HEK293 (cell line): ENCODE data around the gene C1orf21.

Source experiments
- CTCF ChIA-PET: fragments of 350-600 bp; formaldehyde crosslinking; extraction: SDS; loops from one replicate; lab custom pipeline; 2021; ENCODE audit warnings: antibody characterized with exemption; lab: Yijun Ruan, JAX
- POLR2A ChIA-PET: fragments of 300-600 bp; formaldehyde crosslinking; extraction: SDS; loops from one replicate; lab custom pipeline; 2020; ENCODE audit warnings: antibody characterized with exemption, inconsistent platforms; lab: Yijun Ruan, JAX
- H3K27ac ChIP-seq: fragments of 200-500 bp; sonication (Bioruptor generic); 2 replicates; pipeline ENCODE4 v1.5.1; 2014; ENCODE audit warnings: low read depth, low read length, control low read depth, inconsistent platforms; ENCODE audit errors: extremely low read depth
- H3K36me3 ChIP-seq, 2 experiments: fragments of 200-500 bp in 1 of 2; sonication (Bioruptor generic) in 1 of 2; 1 replicate in 1 of 2; 2 replicates in 1 of 2; pipeline ENCODE4 v1.5.1; 2014 to 2017; ENCODE audit warnings: inconsistent platforms in 2 of 2, low read length in 2 of 2; ENCODE audit not compliant: control insufficient read depth in 2 of 2, insufficient read depth in 1 of 2
- H3K4me1 ChIP-seq: fragments of 200-500 bp; sonication (Bioruptor generic); 2 replicates; pipeline ENCODE4 v1.5.1; 2014; ENCODE audit warnings: mild to moderate bottlenecking, low read length, inconsistent platforms; ENCODE audit not compliant: control insufficient read depth, insufficient read depth
- H3K4me3 ChIP-seq: 2 replicates; pipeline ENCODE4 v1.5.1; 2011; ENCODE audit warnings: low read depth, mild to moderate bottlenecking, control low read depth, low read length, moderate library complexity
- H3K9me3 ChIP-seq: fragments of 200-500 bp; sonication (Bioruptor generic); 2 replicates; pipeline ENCODE4 v1.5.1; 2014; ENCODE audit warnings: low read depth, low read length, inconsistent platforms; ENCODE audit not compliant: control insufficient read depth, insufficient read depth
- MEIS1 ChIP-seq: sonication (generic); formaldehyde crosslinking; IDR thresholded peaks from 2 replicates; pipeline ENCODE4 v1.8.1; 2022; ENCODE audit warnings: missing genetic modification reagents, mild to moderate bottlenecking, borderline replicate concordance
- ZFP69B ChIP-seq: fragments of 450-650 bp; formaldehyde crosslinking; IDR thresholded peaks from 2 replicates; pipeline ENCODE4 v1.5.1; 2016; ENCODE audit warnings: missing biosample characterization, missing genetic modification characterization
- ZNF211 ChIP-seq: fragments of 450-650 bp; formaldehyde crosslinking; IDR thresholded peaks from 2 replicates; pipeline ENCODE4 v1.5.1; 2016; ENCODE audit warnings: low read depth, missing biosample characterization, missing genetic modification characterization
- ZNF223 ChIP-seq: fragments of 450-650 bp; formaldehyde crosslinking; IDR thresholded peaks from 2 replicates; pipeline ENCODE4 v1.5.1; 2016; ENCODE audit warnings: missing biosample characterization, missing genetic modification characterization
- ZNF292 ChIP-seq: fragments of 450-650 bp; formaldehyde crosslinking; IDR thresholded peaks from 2 replicates; pipeline ENCODE4 v1.5.1; 2016; ENCODE audit warnings: low read depth, missing biosample characterization, missing genetic modification characterization, borderline replicate concordance
- ZNF530 ChIP-seq: fragments of 450-650 bp; formaldehyde crosslinking; IDR thresholded peaks from 2 replicates; pipeline ENCODE4 v1.5.1; 2016; ENCODE audit warnings: low read depth, missing biosample characterization, missing genetic modification characterization
- ZNF558 ChIP-seq: fragments of 450-650 bp; formaldehyde crosslinking; IDR thresholded peaks from 2 replicates; pipeline ENCODE4 v1.5.1; 2016; ENCODE audit warnings: missing biosample characterization, missing genetic modification characterization
- ZNF585B ChIP-seq: fragments of 450-650 bp; formaldehyde crosslinking; IDR thresholded peaks from 2 replicates; pipeline ENCODE4 v1.5.1; 2016; ENCODE audit warnings: missing biosample characterization, missing genetic modification characterization
- TF ChIP-seq, protein P1 (sequence below): fragments of 450-650 bp; formaldehyde crosslinking; IDR thresholded peaks from 2 replicates; pipeline ENCODE4 v1.5.1; 2017; ENCODE audit warnings: missing biosample characterization, missing genetic modification characterization
- TF ChIP-seq, protein P2 (sequence below): fragments of 450-650 bp; formaldehyde crosslinking; IDR thresholded peaks from 2 replicates; pipeline ENCODE4 v1.5.1; 2016; ENCODE audit warnings: missing biosample characterization, missing genetic modification characterization
- TF ChIP-seq, protein P3 (sequence below): fragments of 450-650 bp; formaldehyde crosslinking; IDR thresholded peaks from 2 replicates; pipeline ENCODE4 v1.5.1; 2016; ENCODE audit warnings: missing biosample characterization, missing genetic modification characterization
- TF ChIP-seq, protein P4 (sequence below): fragments of 450-650 bp; IDR thresholded peaks from 2 replicates; pipeline ENCODE4 v1.5.1; 2018; ENCODE audit warnings: missing biosample characterization, missing genetic modification characterization
- TF ChIP-seq, protein P5 (sequence below): fragments of 450-650 bp; formaldehyde crosslinking; IDR thresholded peaks from 2 replicates; pipeline ENCODE4 v1.5.1; 2016; ENCODE audit warnings: missing biosample characterization, missing genetic modification characterization
- TF ChIP-seq, protein P6 (sequence below): fragments of 450-650 bp; formaldehyde crosslinking; IDR thresholded peaks from 2 replicates; pipeline ENCODE4 v1.5.0; 2017; ENCODE audit warnings: missing biosample characterization, missing genetic modification characterization, borderline replicate concordance
- TF ChIP-seq, protein P7 (sequence below): fragments of 450-650 bp; formaldehyde crosslinking; IDR thresholded peaks from 2 replicates; pipeline ENCODE4 v1.5.1; 2016; ENCODE audit warnings: missing biosample characterization, missing genetic modification characterization
- TF ChIP-seq, protein P8 (sequence below): fragments of 450-650 bp; formaldehyde crosslinking; IDR thresholded peaks from 2 replicates; pipeline ENCODE4 v1.5.1; 2016; ENCODE audit warnings: missing biosample characterization, missing genetic modification characterization

The C1orf21 gene

DNA sequence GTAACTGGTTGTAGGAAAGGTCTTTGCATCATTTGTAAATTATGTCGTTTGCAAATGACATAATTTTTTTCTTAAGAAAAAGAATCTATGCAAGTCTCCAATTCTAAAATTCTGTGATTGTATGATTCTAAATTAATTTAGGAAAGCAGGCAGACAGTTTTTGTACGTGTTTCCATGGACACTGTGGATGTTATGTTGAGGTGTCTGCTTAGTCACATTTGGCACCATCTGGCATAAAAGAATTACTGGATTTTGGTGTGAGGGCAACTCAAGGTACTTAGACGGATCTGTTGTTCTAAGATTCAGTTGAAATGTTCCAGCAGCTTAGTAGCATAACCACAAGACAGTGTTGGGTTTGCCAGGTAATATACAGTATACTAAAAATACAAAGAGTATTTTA is 42.5 kb downstream of the C1orf21 start (continued):
- TF ChIP-seq, protein P1, sequence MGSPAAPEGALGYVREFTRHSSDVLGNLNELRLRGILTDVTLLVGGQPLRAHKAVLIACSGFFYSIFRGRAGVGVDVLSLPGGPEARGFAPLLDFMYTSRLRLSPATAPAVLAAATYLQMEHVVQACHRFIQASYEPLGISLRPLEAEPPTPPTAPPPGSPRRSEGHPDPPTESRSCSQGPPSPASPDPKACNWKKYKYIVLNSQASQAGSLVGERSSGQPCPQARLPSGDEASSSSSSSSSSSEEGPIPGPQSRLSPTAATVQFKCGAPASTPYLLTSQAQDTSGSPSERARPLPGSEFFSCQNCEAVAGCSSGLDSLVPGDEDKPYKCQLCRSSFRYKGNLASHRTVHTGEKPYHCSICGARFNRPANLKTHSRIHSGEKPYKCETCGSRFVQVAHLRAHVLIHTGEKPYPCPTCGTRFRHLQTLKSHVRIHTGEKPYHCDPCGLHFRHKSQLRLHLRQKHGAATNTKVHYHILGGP = no peak
- TF ChIP-seq, protein P2, sequence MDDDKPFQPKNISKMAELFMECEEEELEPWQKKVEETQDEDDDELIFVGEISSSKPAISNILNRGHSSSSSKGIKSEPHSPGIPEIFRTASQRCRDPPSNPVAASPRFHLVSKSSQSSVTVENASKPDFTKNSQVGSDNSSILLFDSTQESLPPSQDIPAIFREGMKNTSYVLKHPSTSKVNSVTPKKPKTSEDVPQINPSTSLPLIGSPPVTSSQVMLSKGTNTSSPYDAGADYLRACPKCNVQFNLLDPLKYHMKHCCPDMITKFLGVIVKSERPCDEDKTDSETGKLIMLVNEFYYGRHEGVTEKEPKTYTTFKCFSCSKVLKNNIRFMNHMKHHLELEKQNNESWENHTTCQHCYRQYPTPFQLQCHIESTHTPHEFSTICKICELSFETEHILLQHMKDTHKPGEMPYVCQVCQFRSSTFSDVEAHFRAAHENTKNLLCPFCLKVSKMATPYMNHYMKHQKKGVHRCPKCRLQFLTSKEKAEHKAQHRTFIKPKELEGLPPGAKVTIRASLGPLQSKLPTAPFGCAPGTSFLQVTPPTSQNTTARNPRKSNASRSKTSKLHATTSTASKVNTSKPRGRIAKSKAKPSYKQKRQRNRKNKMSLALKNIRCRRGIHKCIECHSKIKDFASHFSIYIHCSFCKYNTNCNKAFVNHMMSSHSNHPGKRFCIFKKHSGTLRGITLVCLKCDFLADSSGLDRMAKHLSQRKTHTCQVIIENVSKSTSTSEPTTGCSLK = no peak
- TF ChIP-seq, protein P3, sequence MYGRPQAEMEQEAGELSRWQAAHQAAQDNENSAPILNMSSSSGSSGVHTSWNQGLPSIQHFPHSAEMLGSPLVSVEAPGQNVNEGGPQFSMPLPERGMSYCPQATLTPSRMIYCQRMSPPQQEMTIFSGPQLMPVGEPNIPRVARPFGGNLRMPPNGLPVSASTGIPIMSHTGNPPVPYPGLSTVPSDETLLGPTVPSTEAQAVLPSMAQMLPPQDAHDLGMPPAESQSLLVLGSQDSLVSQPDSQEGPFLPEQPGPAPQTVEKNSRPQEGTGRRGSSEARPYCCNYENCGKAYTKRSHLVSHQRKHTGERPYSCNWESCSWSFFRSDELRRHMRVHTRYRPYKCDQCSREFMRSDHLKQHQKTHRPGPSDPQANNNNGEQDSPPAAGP (tag by site-specific recombination) = no peak

DNA sequence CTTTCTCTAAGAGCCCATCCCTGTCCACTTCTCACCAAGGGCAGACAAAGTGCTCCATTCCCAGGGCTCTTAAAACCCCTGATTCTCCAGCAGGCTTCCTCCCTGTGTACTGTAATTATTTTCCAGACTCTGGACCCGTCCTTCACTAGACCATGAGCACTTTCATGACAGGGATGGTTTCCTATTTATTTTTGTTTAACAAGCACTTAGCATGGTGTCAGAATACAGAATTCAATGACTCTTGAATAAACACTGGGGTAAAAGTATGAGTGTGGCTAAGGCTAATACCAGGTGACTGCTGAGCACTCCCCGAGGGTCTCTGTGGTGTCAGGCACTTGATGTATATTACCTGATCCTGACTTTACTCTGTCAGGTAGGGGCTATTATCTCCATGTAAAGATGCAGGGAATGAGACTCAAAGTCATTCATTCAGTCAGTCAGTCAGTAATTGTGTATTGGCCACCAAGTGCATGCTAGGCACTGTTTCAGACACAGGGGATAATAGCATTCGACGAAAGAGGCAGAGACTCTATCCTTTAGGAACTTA is 47.2 kb downstream of the C1orf21 start:
- H3K36me3 ChIP-seq = no peaks in the 10 kb centered on the region
- no peak for TF ChIP-seq ZNF292
- no peak for TF ChIP-seq ZNF585B (tag by site-specific recombination)
- TF ChIP-seq ZNF211 (tag by site-specific recombination) = no peak
- TF ChIP-seq, protein P4, sequence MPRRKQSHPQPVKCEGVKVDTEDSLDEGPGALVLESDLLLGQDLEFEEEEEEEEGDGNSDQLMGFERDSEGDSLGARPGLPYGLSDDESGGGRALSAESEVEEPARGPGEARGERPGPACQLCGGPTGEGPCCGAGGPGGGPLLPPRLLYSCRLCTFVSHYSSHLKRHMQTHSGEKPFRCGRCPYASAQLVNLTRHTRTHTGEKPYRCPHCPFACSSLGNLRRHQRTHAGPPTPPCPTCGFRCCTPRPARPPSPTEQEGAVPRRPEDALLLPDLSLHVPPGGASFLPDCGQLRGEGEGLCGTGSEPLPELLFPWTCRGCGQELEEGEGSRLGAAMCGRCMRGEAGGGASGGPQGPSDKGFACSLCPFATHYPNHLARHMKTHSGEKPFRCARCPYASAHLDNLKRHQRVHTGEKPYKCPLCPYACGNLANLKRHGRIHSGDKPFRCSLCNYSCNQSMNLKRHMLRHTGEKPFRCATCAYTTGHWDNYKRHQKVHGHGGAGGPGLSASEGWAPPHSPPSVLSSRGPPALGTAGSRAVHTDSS (tag by site-specific recombination) = no peak
- no peak for TF ChIP-seq ZNF530 (tag by site-specific recombination)
- TF ChIP-seq, protein P3 (tag by site-specific recombination) = no peak
- TF ChIP-seq, protein P5, sequence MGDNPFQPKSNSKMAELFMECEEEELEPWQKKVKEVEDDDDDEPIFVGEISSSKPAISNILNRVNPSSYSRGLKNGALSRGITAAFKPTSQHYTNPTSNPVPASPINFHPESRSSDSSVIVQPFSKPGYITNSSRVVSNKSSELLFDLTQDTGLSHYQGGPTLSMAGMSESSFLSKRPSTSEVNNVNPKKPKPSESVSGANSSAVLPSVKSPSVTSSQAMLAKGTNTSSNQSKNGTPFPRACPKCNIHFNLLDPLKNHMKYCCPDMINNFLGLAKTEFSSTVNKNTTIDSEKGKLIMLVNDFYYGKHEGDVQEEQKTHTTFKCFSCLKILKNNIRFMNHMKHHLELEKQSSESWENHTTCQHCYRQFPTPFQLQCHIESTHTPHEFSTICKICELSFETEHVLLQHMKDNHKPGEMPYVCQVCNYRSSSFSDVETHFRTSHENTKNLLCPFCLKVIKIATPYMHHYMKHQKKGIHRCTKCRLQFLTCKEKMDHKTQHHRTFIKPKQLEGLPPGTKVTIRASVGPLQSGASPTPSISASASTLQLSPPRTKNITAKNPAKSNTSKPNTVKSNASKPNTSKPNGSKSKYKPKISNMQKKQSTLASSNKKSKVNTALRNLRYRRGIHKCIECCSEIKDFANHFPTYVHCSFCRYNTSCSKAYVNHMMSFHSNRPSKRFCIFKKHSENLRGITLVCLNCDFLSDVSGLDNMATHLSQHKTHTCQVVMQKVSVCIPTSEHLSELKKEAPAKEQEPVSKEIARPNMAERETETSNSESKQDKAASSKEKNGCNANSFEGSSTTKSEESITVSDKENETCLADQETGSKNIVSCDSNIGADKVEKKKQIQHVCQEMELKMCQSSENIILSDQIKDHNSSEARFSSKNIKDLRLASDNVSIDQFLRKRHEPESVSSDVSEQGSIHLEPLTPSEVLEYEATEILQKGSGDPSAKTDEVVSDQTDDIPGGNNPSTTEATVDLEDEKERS (tag by site-specific recombination) = no peak
- no peak for TF ChIP-seq ZNF558
- TF ChIP-seq MEIS1 (CRISPR knock-in tag) = no peak
- TF ChIP-seq, protein P6, sequence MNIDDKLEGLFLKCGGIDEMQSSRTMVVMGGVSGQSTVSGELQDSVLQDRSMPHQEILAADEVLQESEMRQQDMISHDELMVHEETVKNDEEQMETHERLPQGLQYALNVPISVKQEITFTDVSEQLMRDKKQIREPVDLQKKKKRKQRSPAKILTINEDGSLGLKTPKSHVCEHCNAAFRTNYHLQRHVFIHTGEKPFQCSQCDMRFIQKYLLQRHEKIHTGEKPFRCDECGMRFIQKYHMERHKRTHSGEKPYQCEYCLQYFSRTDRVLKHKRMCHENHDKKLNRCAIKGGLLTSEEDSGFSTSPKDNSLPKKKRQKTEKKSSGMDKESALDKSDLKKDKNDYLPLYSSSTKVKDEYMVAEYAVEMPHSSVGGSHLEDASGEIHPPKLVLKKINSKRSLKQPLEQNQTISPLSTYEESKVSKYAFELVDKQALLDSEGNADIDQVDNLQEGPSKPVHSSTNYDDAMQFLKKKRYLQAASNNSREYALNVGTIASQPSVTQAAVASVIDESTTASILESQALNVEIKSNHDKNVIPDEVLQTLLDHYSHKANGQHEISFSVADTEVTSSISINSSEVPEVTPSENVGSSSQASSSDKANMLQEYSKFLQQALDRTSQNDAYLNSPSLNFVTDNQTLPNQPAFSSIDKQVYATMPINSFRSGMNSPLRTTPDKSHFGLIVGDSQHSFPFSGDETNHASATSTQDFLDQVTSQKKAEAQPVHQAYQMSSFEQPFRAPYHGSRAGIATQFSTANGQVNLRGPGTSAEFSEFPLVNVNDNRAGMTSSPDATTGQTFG (tag by site-specific recombination) = no peak
- TF ChIP-seq ZFP69B (tag by site-specific recombination) = no peak
- TF ChIP-seq, protein P7, sequence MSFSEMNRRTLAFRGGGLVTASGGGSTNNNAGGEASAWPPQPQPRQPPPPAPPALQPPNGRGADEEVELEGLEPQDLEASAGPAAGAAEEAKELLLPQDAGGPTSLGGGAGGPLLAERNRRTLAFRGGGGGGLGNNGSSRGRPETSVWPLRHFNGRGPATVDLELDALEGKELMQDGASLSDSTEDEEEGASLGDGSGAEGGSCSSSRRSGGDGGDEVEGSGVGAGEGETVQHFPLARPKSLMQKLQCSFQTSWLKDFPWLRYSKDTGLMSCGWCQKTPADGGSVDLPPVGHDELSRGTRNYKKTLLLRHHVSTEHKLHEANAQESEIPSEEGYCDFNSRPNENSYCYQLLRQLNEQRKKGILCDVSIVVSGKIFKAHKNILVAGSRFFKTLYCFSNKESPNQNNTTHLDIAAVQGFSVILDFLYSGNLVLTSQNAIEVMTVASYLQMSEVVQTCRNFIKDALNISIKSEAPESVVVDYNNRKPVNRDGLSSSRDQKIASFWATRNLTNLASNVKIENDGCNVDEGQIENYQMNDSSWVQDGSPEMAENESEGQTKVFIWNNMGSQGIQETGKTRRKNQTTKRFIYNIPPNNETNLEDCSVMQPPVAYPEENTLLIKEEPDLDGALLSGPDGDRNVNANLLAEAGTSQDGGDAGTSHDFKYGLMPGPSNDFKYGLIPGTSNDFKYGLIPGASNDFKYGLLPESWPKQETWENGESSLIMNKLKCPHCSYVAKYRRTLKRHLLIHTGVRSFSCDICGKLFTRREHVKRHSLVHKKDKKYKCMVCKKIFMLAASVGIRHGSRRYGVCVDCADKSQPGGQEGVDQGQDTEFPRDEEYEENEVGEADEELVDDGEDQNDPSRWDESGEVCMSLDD = no peak
- TF ChIP-seq, protein P8, sequence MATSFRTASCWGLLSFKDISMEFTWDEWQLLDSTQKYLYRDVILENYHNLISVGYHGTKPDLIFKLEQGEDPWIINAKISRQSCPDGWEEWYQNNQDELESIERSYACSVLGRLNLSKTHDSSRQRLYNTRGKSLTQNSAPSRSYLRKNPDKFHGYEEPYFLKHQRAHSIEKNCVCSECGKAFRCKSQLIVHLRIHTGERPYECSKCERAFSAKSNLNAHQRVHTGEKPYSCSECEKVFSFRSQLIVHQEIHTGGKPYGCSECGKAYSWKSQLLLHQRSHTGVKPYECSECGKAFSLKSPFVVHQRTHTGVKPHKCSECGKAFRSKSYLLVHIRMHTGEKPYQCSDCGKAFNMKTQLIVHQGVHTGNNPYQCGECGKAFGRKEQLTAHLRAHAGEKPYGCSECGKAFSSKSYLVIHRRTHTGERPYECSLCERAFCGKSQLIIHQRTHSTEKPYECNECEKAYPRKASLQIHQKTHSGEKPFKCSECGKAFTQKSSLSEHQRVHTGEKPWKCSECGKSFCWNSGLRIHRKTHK = no peak
- TF ChIP-seq ZNF223 (tag by site-specific recombination) = no peak
- no peaks in the 10 kb centered on the region for H3K9me3 ChIP-seq
- no peak overlapping the region for H3K4me3 ChIP-seq
- ChIA-PET CTCF (interaction anchor here (1.3 kb wide), 1 partner anchor 54 kb away, joined by 3 read pairs; no protein-coding TSS in a partner anchor), POLR2A (no interaction called here)
- no peak overlapping the region for H3K27ac ChIP-seq
- H3K4me1 ChIP-seq = peaks cover 8% of the 10 kb centered on the region
